Motor neuron (in vitro differentiated cells): ENCODE results near the gene ZBTB39. TPM values are rescaled to one million over a fixed set of nuclear protein-coding genes. Genes with fewer than 3 reads are reported as not detected.

Experiments
- ATAC-seq, 8 experiments: fragments of 200-7000 bp; cut with Tn5 transposase; replicated peaks in 6 of 8; 2 replicates each; pipeline ENCODE4 v1.8.0; 2021; ENCODE audit warnings: mild to moderate bottlenecking in 8 of 8, moderate library complexity in 8 of 8
- H3K27ac ChIP-seq, 2 donors: fragments of 250-450 bp; sonication (Bioruptor Pico); 2 replicates each; pipeline ENCODE4 v1.9.0; 2021; ENCODE audit warnings: antibody characterized with exemption in 2 of 2, mild to moderate bottlenecking in 2 of 2, moderate library complexity in 1 of 2
- H3K4me1 ChIP-seq, 2 donors: fragments of 250-450 bp; sonication (Bioruptor Pico); replicated peaks in 1 of 2; 2 replicates each; pipeline ENCODE4 v1.6.1; 2021; ENCODE audit warnings: antibody characterized with exemption in 2 of 2, mild to moderate bottlenecking in 2 of 2, moderate library complexity in 1 of 2
- H3K4me3 ChIP-seq, 5 donors: fragments of 250-450 bp; sonication (Bioruptor Pico); 2 replicates each; pipeline ENCODE4 v1.9.0; 2021; ENCODE audit warnings: antibody characterized with exemption in 5 of 5, mild to moderate bottlenecking in 5 of 5, moderate library complexity in 4 of 5
- WGBS, 10 experiments: fragments of 450-650 bp; shearing (Covaris generic); methylation state at CpG; one replicate each; pipeline ENCODE4 v1.0.0; 2022; 5-methylcytosine and 5-hydroxymethylcytosine counted together
- in situ Hi-C, 9 experiments: fragments of 400-800 bp; cut with MboI; loops; one replicate each; pipeline ENCODE4 v1.15.0; 2021; ENCODE audit warnings: low sequenced_read_pairs in 9 of 9, low pct_unique_long_range_greater_than_20kb in 2 of 9; ENCODE audit not compliant: unreplicated experiment in 9 of 9
- total RNA-seq, 8 experiments: library from RNA; unstranded; fragments of 300-600 nt; gene quantifications; 2 replicates each; pipeline versions ENCODE4 v1.2.3 to v1.2.4, GENCODE V29; 2022

The ZBTB39 gene
- total RNA-seq, 8 experiments from 2014 or later = 4.4 to 17.8 (median 9.3) TPM

- H3K4me1 ChIP-seq = no peaks in the 10 kb centered on the region
- H3K27ac ChIP-seq = no peak overlapping the region
- 0 to 74% (median 64%) methylated on average over 1 to 3 of the region's 3 CpGs; no CpG with 5 or more reads in 3 of the 10 experiments for WGBS, 10 experiments
- ATAC-seq = peak in 2 of 8 experiments; percentile 75 to 89
- no peak overlapping the region for H3K4me3 ChIP-seq
- in situ Hi-C loops = loop anchor here in 1 of 9 experiments (25.0 kb wide), 1 partner anchor 533 kb away; the partner anchor contains the start of gene RBMS2
Observed at GRCh38 chr12:57044889-57045288, 38.5 kb upstream of the ZBTB39 start.

DNA sequence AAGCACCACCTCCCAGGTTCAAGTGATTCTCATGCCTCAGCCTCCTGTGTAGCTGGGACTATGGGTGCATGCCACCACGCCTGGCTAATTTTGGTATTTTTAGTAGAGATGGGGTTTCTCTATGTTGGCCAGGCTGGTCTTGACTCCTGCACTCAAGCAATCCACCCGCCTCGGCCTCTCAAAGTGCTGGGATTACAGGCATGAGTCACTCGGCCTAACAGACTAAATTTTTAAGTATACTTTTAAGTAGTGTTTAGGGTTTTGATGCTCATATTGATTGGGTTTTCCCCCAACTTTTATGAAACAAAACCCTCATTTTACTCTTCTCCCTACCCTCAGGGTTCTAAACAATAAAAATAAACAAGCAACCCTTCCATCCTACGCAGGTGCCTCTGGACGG, 38.1 kb upstream of the ZBTB39 start:
- in situ Hi-C loops = loop anchor here in 1 of 9 experiments (25.0 kb wide), 1 partner anchor 532 kb away; the partner anchor contains the start of gene RBMS2
- WGBS, 10 experiments = 0 to 88% (median 77%) methylated on average over 1 to 5 of the region's 6 CpGs; no CpG with 5 or more reads in 1 of the 10 experiments
- Histone ChIP-seq H3K4me1 (no peaks in the 10 kb centered on the region), H3K27ac (no peak overlapping the region), H3K4me3 (no peak overlapping the region)
- no peak for ATAC-seq

- no peaks in the 10 kb centered on the region for H3K4me1 ChIP-seq
- in situ Hi-C loops = loop anchor here in 1 of 9 experiments (25.0 kb wide), 1 partner anchor 530 kb away; the partner anchor contains the start of gene RBMS2
- H3K4me3 ChIP-seq = no peak overlapping the region
- ATAC-seq = no peak
- 59 to 100% (median 83%) methylated on average over 1 to 2 of the region's 2 CpGs; no CpG with 5 or more reads in 6 of the 10 experiments for WGBS, 10 experiments
- H3K27ac ChIP-seq = no peak overlapping the region
Observed at GRCh38 chr12:57042695-57043094, 36.3 kb upstream of the ZBTB39 start.

GRCh38 chr12:57040750-57041149, 34.4 kb upstream of the ZBTB39 start:
- in situ Hi-C loops = loop anchor here in 1 of 9 experiments (25.0 kb wide), 1 partner anchor 528 kb away; the partner anchor contains the start of gene RBMS2
- no peak overlapping the region for H3K4me3 ChIP-seq
- peak in 2 of 8 experiments; percentile 17 to 23 for ATAC-seq
- H3K4me1 ChIP-seq = no peaks in the 10 kb centered on the region
- WGBS, 10 experiments = 20 to 82% (median 69%) methylated on average over 1 to 2 of the region's 2 CpGs; no CpG with 5 or more reads in 1 of the 10 experiments
- no peak overlapping the region for H3K27ac ChIP-seq

DNA sequence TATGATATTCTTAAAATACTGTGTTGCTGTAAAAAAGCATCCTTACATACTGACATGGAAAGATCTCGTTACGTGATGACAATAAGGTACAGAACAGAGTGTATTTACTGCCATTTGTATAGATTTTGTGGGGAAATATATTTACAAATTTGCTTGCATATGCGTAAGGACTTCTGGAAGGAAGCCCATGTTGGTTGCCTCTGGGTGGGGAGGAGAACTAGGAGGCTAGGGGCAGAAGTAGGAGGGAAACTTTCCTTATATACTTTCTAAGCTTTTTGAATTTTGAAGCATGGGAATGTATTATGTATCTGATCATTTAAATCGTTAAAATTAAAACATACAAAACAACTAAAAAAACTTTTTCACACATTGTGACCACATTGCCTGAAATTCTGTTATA, 33.9 kb upstream of the ZBTB39 start:
- Histone ChIP-seq H3K4me1 (no peaks in the 10 kb centered on the region), H3K27ac (no peak overlapping the region), H3K4me3 (no peak overlapping the region)
- ATAC-seq = peak in 3 of 8 experiments; percentile 14 to 57 (median 55)
- in situ Hi-C loops = loop anchor here in 1 of 9 experiments (25.0 kb wide), 1 partner anchor 528 kb away; the partner anchor contains the start of gene RBMS2
- WGBS, 10 experiments = 0 to 100% (median 75%) methylated on average over 1 to 4 of the region's 4 CpGs; no CpG with 5 or more reads in 1 of the 10 experiments

DNA sequence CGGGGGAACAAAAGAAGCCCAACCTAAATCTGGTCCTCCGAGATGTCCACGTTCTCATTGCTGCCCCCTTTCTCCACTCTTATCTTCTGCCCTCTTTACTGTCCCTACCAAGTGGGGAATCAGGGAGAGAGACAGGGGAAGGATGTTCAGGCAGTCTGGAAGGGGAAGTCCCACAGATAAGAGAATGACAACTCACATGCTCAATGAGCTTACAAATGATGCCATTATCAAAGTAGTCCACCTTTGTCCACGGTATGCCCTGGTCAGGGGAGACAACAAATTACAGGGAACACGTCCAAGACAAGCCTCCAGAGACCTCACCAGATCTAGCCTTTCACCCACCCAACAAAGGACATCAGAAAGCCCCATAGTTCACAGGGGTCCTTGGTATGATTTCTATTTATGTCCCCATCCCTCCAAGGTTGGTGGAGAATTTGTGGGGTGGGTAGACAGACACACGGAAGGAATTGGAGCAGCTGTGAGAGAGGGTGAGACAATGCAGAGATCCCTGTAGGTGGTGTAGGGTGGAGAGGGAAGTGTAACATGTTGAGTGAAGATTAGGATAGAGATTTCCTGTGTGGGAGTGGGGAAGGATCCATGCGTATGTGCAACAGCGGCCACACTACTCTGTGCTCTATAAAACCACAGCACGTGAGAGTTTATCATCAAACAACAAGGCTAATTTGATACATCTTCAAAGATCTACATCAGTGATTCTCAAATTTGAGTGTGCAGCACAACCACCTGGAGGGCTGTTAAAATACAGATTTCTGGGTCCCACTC, 32.9 kb upstream of the ZBTB39 start:
- H3K4me3 ChIP-seq = no peak overlapping the region
- in situ Hi-C loops = loop anchor here in 1 of 9 experiments (25.0 kb wide), 1 partner anchor 527 kb away; the partner anchor contains the start of gene RBMS2
- H3K27ac ChIP-seq = no peak overlapping the region
- no peak for ATAC-seq
- WGBS, 10 experiments = 60 to 89% (median 70%) methylated on average over 1 to 5 of the region's 9 CpGs
- H3K4me1 ChIP-seq = no peaks in the 10 kb centered on the region

DNA sequence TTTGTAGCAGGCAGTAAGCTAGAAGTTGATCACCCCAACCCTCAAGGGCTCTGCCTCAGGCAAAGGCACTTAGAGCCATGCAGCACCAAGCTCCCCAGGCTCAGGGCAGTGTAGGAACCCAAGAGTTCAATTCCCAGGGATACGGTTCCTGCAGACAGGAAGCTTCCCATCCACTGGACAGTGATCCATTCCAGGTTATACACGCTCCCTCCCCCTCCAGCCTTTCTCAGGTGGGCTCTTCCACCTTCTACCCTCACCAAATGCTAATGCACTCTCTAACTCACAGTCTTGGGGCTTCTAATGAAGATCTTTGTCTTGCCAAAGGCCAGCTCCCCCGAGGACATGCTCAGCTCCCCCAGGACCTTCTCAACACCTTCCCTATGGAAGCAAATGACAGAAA, 30.9 kb upstream of the ZBTB39 start:
- 10 to 80% (median 33%) methylated on average over 1 to 3 of the region's 3 CpGs; no CpG with 5 or more reads in 5 of the 10 experiments for WGBS, 10 experiments
- no peaks in the 10 kb centered on the region for H3K4me1 ChIP-seq
- H3K4me3 ChIP-seq = no peak overlapping the region
- no peak overlapping the region for H3K27ac ChIP-seq
- ATAC-seq = no peak
- in situ Hi-C loops = loop anchor here in 1 of 9 experiments (25.0 kb wide), 1 partner anchor 525 kb away; the partner anchor contains the start of gene RBMS2

GRCh38 chr12:57033431-57033830, 27.1 kb upstream of the ZBTB39 start:
- no peak overlapping the region for H3K27ac ChIP-seq
- H3K4me1 ChIP-seq = peaks cover 5 to 7% of the 10 kb centered on the region in 2 donors
- 83 to 100% (median 100%) methylated on average over 1 to 3 of the region's 3 CpGs; no CpG with 5 or more reads in 2 of the 10 experiments for WGBS, 10 experiments
- in situ Hi-C loops = loop anchor here in 1 of 9 experiments (25.0 kb wide), 1 partner anchor 521 kb away; the partner anchor contains the start of gene RBMS2
- ATAC-seq = no peak
- no peak overlapping the region for H3K4me3 ChIP-seq

DNA sequence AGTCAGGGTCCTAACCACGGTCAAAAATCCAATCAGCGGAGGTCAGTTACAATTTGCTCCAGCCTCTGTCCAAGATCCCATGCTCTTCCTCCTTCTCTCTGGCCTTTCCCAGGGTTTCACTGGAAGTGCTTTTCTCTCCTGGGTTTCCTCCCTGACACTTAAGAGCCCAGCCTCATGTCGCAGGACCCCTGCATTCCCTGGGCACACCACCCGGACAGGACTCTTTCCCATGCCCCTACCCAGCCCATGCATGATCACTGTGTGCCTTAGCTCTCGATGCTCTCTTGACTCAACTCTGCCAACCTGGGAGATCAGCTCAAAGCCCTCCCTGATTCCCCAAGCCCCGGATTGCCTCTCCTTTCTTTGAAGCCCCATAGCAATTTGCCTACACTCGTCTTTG, 25.4 kb upstream of the ZBTB39 start:
- no peak for ATAC-seq
- Histone ChIP-seq H3K4me3 (no peak overlapping the region), H3K27ac (peak overlapping the region in 1 of 2 donors; percentile 56), H3K4me1 (peaks cover 16 to 20% of the 10 kb centered on the region in 2 donors)
- in situ Hi-C loops = loop anchor here in 1 of 9 experiments (25.0 kb wide), 1 partner anchor 519 kb away; the partner anchor contains the start of gene RBMS2
- WGBS, 10 experiments = 40 to 58% (median 55%) methylated on average over 1 to 4 of the region's 7 CpGs; no CpG with 5 or more reads in 6 of the 10 experiments

GRCh38 chr12:57031138-57031725, 24.9 kb upstream of the ZBTB39 start:
- peaks cover 17 to 21% of the 10 kb centered on the region in 2 donors for H3K4me1 ChIP-seq
- no peak overlapping the region for H3K4me3 ChIP-seq
- 17 to 57% (median 33%) methylated on average over 1 to 2 of the region's 2 CpGs; no CpG with 5 or more reads in 5 of the 10 experiments for WGBS, 10 experiments
- in situ Hi-C loops = loop anchor here in 1 of 9 experiments (25.0 kb wide), 1 partner anchor 519 kb away; the partner anchor contains the start of gene RBMS2
- ATAC-seq = peak in 7 of 8 experiments; percentile 20 to 78 (median 40)
- no peak overlapping the region for H3K27ac ChIP-seq

DNA sequence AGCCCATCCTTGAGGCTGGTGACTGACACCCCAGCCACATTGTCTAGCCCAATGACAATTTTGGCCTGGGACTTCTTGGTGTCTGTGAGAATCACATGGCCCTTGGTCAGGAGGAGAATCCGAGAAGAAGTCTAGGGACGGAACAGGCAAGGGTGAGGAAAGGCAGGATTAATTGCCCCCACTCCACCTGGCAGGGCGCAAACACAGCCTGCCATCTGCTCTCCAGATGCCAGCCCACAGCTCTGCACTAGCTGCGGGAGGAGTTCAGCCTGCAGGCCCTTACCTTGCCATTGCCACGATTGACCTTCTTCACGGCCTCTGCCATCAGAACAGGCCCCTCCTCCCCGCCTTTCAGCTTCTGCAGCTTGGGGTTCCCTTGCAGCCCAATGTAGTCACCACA, 23.1 kb upstream of the ZBTB39 start:
- in situ Hi-C loops = loop anchor here in 1 of 9 experiments (25.0 kb wide), 1 partner anchor 517 kb away; the partner anchor contains the start of gene RBMS2
- WGBS, 10 experiments = 17 to 100% (median 79%) methylated on average over 2 to 4 of the region's 7 CpGs; no CpG with 5 or more reads in 4 of the 10 experiments
- peak in 1 of 8 experiments; percentile 55 for ATAC-seq
- no peak overlapping the region for H3K27ac ChIP-seq
- no peak overlapping the region for H3K4me3 ChIP-seq
- H3K4me1 ChIP-seq = peaks cover 17 to 21% of the 10 kb centered on the region in 2 donors

DNA sequence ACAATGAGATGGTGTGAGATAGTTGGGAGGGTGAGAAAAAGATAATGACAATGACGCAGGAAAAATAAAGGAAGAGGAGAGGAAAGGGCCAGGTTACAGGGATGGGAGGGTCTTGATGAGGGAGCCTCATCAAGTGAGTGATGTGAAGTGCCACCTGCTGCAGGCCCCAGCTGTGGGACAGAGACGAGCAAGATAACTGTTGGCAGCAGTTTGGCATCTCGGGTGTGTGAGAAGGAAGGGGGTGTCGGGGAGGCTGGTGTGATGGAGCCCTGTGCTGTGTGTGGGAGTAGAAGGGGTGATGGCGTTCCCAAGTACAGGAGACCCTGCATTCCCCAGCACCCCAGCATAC, 21.4 kb upstream of the ZBTB39 start:
- ATAC-seq = peak in 1 of 8 experiments; percentile 9
- WGBS, 10 experiments = 11 to 100% (median 72%) methylated on average over 1 to 5 of the region's 5 CpGs
- Histone ChIP-seq H3K27ac (no peak overlapping the region), H3K4me3 (no peak overlapping the region), H3K4me1 (peaks cover 17 to 21% of the 10 kb centered on the region in 2 donors)
- in situ Hi-C loops = loop anchor here in 1 of 9 experiments (25.0 kb wide), 1 partner anchor 515 kb away; the partner anchor contains the start of gene RBMS2
